Fibroblast of skin of abdomen (primary cell): ENCODE measurements around the gene KCNC2. TPM values are rescaled to one million over a fixed set of nuclear protein-coding genes. Genes with fewer than 3 reads are reported as not detected.
"Not testable (repeated sequence)": the region's sequence is repeated elsewhere in the genome, so short reads cannot be mapped to it uniquely, and the experiment has no call there.

Source experiments
- DNase-seq: peaks from one replicate; pipeline ENCODE4 v3.0.0-alpha.2; 2013
- polyA plus RNA-seq, 2 experiments: library from polyadenylated mRNA; unstranded; fragments of 120-200 nt; gene quantifications; one replicate each; pipeline ENCODE4 v1.2.1, GENCODE V29; 2013; ENCODE audit not compliant: insufficient read length in 2 of 2

Gene KCNC2
- polyA plus RNA-seq (2013, experiment 1 of 2; ENCODE audit: insufficient read length), result not detected
- polyA plus RNA-seq (2013, experiment 2 of 2; ENCODE audit: insufficient read length), result not detected

DNA sequence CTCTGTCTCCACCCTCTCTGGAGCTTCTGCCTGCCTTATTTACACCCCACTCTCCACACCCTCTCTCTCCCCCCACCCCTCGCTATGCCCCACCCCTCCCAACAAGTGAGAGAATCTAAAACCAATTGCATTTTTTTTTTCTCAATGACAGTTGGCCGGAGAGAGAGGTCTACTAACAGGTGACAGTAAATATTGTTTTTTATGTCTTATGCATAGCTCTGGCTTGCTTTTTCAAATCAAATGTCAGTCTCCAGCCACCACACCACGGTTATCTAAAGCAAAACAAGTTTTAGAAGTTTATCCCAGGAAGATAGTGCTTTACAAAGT lies at the start of gene KCNC2:
TSS of gene KCNC2 (minus strand) at position 28 of the 327 bp plus-strand sequence.
- no peak for DNase-seq

DNA sequence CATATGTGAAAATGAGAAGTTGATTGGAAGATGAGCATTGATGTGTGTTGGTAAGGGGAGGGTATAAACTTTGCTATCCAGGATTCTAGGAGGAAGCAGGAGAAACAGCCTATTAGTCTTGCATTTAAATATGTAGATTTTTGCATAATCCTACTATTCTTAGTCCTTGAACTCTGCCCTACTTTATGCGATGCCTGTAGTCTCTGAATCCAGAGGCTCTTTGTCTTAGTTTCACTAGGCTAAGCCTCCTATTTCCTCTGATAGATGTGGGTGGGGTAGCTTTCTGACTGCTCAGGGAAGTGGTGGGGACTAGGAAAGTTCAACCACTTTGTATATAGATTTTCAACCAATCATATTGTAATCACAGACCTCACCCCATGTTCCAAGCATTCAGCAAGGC lies 49.5 kb upstream of the KCNC2 start:
- no peak for DNase-seq

DNA sequence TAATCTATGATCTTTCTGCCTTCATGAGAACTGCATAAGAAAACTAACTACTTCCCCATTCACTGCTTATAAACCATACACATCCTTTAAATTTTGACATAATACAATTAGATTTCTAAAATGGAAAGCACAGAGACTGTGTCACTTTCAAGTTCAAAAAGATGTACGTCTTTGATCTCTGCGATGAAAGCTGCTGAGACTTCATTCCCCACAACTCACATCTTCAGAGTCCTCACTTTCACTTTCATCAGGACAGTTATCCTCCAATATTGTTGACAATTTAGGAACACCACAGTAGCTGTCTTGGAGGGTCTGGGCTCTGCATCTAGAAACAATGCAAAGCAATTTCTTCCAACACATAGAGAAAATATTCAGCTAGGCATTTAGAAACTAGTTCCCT lies 47.9 kb upstream of the KCNC2 start:
- DNase-seq, result no peak

DNA sequence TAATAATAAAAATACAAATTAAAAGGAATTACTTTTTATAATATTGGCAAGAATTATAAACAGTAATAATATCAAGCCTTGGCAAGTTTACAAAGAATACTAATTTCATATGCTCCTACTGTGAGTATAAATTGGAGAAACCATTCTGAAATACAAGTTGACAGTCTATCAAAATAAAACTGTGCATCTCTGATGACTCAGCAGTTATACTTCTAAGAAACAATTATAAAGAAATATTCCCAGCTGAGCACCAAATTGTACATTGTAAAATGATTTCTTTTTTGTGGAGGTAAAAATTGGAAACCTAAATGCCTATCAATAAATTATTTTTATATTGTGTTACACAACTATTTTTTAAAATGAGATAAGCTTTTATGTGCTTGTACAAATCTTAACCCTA lies 35.5 kb upstream of the KCNC2 start:
- no peak for DNase-seq

DNA sequence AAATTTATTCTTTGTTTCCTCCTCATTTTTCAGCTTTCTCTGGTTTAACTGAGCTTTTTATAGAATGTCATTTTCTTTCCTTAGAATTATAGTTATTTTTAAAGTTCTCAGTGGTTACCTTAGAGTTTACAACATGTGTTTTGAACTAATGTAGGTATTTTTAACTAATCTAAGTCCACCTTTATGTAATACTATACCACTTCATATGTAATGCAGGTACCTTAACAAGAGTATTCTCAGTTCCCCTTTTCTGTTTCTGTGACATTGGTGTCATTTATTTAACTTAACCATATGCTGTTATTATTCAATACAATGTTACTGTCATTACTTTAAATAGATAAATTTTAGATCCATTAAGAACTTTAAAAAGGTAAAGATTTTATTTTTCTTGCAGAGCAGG lies 30.3 kb upstream of the KCNC2 start:
- no peak for DNase-seq

DNA sequence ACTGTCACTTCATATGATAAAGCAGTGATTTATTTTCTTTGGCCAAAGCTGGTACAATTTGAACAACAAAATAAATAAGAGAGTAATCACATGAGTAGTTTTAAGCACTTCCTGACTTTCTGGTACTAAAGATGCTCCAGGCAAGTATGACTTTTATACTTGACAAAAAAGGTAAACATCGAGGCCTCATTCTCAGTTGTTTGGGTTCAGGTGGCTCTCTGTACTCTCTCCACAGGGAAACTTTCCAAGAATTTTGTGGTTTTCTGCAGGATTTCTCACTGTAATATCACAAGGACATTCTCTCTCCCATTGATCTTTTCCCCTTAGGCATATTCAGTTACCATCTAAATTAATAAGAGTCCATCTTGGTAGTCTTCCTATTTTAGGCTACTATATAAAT lies 26.6 kb upstream of the KCNC2 start:
- DNase-seq, result no peak

DNA sequence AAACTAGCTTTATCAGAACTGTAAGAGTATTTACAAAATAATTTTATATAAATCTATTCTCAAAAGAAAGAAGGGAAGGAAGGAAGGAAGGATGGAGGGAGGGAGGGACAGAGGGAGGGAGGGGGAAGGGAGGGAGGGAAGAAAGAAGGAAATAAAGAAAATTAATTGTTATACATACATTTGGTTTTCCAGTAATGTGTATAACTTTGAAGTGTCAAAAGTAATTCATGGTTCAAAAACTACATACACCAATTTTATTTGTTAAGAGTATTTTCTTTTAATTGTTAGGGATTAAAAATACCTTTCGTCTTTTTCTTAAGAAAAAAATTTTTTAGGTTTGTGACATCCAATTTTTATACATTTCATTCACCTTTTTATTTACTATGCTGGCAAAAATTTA lies 17.5 kb upstream of the KCNC2 start:
- DNase-seq, result no peak

DNA sequence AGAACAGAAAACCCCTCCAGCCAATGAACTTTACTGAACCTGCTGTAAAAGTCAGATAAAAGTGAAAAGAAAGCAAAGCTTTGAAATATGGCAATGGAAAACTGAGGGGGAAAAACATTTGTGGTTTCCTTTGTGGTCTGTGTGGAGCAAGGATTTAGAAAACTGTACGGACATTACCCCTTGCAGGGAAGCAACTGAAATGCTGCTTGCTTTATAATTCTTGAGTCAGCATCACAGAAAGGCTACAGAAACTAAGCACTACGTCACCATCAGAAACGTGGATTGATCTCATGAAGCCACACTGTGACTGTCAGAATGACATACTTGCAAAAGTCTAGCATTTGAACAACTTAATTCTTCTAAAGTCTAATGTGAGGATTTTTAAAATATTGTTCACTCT lies 2.4 kb upstream of the KCNC2 start:
- no peak for DNase-seq

DNA sequence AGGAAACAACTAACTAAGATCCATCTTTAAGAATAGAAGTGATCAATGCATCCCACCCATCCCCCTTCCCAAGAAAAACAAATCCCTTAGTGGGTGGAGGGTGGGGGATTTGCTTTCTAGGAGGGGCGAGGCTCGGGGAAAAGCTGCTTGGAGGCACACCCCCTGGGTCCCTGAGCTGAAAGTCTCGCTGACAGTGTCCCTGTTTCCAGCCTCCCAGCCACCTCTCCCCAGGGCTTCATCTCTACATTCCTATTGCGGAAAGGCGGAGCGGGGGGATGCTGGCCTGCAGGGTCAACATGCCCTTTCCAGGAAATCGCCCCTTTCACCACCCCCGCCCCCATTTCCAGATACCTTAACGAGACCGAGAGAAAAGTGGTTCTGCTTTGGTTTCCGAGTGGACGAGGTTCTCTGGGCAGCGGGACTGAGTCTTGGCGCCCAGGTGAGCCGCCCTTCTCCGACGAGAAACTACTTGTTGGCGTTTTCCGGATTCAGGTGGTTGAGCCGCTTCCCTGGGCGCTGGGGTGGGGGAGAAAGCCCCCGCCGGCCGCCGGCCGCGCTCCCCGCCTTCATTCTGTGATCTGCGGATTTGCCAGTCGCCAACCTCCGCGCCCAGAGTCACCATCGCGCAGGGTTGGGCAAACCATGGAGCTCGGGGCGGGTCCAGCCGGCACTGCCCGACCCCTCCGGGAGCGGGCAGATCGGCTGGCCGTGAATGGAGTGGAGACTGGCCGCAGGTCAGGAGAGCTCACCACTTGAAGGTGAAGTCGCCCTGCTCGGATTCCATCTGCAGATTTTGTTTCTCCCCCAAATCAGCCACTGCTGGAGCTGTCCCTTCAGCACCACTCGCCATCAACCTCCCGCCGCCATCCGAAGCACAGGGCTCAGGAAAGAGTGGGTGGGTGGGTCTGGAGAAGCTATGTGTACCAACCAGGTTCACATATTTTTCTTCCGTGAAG lies 505 bp downstream of the KCNC2 start:
- DNase-seq, result peak; percentile 32

DNA sequence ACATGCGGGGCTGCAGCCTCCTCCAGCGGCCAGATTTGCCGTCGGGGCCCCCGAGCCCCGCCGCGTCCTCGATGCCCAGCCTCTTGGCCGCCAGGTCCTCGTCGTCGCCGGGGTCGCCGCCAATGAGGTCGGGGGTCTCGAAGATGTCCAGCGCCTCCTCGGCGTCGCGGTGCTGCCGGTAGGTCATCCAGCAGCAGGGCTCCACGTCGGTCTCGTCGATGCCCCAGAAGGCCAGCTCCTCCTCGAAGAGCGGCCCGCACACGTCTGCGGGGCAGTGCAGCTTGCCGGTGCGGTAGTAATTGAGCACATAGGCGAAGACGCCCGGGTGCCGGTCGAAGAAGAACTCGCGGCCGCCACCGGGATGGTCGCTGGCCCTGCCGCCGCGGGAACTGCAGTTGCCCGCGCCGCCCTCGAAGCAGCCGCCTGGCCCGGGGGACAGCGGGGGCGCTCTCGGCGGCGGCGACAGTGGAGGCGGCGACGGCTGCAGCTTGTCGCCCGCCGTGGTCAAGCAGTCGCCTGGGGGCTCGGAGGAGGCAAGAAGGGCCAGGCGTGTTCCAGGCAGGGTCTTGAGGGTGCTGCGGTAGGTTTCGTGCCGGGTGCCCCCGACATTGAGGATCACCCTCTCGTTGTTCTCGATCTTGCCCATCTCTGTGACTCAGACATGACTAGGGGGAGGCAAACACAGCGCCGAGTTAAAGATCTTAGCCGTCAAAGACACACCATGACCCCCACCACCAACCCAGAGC lies 2.1 kb downstream of the KCNC2 start:
- no peak for DNase-seq

DNA sequence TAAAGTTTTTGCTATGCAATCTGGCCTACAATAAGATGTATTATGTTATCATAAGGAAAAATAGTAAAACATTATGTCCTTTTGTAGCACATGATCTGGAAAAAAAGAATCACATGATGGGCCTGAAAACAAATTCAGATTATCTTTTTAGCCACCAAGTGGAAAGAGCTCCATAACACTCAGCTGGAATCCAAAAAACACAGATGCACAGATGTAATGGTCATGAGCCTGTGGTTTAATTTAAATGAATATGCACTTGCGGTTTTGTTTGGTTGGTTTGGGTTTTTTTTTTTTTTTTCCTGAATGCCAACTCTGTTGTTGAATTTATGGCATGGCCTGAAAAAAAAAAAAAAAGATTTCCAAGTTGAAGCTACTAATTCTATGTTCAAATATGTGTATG lies 4.1 kb downstream of the KCNC2 start:
- DNase-seq, result no peak

DNA sequence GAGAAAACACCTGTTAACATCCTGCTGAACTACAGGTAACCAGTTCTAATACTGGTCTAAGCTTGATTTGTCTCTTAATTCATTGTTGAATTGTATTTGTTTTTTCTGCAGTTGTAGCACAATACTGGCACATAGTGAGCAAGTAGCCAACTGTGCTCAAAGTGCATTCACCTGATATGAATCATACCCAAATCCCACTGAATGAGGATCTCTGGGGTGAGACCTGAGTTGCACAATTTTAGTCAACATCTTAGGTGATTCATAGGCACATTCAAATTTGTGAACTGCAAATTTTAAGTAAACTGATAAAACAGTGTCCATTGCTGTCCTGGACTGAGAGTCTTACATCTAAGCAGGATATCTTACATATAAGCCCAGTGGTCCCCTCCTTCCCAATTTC lies 12.8 kb downstream of the KCNC2 start:
- DNase-seq, result no peak

DNA sequence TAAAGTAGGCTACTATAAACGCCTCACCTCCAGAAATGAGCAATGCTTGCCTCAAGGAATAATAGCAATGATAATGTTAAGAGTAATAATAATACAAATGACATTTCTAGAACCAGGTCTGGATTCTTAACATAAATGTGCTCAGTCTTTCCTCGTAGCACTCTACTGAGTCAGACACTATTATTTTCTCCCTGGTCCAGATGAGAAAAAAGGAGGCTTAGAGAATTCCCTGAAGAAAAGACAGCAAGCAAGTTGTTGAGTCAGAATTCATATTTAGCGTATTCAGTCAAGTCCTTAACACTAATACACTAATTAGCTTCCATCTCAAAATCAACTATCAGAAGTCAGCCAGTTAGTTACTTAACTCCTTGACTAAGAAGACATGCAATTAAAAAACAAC lies 13.2 kb downstream of the KCNC2 start:
- DNase-seq, result no peak

DNA sequence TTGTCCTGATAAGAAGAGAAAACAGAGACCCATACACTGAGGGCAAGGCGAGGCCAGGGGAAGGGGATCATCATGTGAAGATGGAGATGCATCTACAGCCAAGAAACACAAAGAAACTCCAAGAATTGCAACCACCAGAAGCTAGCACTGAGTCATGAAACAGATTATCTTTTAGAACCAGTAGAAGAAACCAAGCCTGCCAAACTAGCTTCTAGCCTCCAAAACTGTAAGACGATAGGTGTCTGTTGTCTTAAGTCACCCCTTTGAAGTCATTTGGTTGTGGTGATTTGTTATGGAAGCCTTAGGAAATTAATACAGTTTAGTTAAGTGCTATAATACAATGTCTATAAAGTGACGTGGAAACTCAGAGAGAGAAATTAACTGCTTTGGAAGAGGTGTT lies 15.4 kb downstream of the KCNC2 start:
- DNase-seq, result no peak

DNA sequence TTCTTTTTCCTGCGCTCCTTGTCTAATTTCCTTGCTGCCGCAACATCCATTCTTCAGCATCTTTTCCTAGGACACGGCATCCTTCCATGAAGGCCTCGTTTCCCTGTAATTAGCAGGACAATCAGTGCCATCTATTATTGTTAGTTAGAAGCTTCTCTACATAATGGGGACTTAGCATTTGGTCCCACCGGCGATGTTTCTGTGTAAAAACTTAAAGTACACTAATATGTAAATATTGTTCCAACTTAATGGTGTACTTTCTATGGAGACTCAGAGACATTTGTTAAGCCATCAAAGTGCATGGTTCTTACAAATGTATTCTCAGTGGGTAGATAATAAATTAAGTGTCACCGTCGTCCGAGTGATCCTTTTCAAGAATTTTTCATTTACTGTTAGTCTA lies 17.4 kb downstream of the KCNC2 start:
- no peak for DNase-seq

DNA sequence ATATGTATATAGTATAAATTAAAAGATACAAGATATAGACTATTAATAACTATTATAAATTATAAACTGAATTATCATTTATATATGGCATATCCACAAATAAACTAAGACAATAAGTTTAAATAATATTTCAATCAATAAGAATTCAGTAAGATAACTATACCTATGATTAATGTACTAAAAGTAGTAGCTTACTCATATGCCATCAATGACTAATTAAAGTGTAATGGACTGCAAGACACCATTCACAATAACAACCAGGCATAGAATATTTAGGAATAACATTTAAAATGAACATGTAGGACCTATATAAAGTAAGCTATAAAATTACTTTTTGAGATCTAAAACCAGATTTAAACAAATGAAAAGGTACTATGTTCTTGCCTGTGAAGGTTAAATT lies 18.8 kb downstream of the KCNC2 start:
- DNase-seq, result no peak

DNA sequence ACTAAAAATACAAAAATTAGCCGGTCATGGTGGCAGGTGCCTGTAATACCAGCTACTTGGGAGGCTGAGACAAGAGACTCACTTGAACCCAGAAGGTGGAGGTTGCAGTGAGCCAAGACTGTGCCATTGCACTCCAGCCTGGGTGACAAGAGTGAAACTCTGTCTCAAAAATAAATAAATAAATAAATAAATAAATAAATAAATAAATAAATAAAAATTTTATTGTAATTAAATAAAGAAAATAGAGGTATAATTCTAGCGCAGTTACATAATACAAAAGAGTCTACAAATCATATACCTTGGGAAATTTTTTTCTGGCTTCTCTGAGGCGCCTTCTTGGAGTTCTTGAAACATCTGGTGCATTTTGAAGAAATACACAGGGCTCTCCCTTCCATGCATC lies 23.8 kb downstream of the KCNC2 start:
- not testable (repeated sequence) for DNase-seq

DNA sequence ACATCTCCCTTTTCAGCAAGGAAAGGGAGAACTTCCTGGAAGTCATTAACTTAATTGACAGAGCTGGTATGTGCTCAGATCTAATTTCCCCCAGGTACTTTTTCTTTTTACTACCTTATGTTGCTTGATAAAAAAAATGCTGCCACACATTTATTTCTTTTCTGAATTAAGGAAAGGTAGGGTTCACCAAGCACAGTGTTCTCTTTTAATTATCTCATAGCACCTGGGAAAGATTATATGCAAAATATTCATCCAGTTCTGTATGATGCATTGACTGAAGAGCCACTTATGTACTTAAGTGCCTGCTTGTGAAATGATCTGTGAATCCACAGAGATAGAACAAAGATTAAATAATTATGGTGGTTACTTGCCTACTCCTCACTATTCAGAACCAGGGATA lies 25.1 kb downstream of the KCNC2 start:
- no peak for DNase-seq

DNA sequence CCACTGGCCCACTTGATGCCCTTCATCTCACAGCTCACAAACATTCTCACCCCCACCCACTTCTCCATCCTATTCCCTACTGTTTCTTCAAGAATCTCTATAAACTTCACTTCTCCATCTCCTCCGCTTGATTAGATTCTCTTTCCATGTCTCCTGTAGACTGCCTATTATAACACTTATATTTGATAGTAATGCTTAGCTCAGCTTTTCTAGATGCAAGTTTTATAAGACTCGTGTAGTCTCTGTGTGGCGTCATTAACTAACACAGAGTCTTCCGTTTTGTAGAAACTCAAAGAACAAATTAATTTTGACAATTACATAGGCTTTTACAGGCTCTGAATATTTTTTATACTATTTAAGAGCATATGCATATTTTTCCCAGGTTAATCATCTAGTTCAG lies 25.7 kb downstream of the KCNC2 start:
- no peak for DNase-seq

DNA sequence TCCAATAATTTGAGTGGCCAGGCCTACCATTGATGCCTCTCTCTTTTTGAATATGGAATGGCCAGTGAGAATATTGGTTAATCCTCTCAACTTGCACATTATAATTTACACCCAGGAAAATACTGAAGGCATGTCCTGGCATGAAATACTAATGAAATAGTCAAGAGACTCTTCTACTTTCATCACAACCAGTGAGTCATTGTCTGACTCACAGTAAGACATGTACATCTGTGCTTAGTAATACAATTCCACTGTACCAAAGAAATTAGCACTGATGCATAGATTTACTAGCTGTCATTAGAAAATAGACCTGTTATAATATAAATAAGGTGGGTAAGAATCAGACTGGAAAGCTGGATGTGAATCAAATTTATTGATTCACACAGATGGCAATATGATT lies 31.6 kb downstream of the KCNC2 start:
- peak; percentile 88 for DNase-seq

DNA sequence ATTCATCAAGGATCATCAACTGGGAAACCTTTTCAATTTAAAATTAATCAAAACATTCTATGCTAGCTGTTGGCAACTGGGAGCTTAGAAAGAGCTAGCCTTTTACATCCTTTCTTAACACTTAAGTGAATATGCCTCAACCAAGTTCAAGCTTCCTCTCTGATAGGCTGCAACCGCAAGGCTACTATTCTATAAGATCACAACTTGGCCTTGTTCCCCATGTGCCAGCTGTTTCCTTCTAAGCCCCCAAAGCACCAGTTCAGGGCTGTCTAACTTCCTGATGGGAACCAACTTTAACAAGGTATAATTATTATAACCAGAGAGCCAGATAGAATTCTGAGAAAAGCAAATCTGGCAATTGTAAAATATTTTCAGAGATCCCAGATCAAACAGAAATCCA lies 37.0 kb downstream of the KCNC2 start:
- DNase-seq, result no peak

DNA sequence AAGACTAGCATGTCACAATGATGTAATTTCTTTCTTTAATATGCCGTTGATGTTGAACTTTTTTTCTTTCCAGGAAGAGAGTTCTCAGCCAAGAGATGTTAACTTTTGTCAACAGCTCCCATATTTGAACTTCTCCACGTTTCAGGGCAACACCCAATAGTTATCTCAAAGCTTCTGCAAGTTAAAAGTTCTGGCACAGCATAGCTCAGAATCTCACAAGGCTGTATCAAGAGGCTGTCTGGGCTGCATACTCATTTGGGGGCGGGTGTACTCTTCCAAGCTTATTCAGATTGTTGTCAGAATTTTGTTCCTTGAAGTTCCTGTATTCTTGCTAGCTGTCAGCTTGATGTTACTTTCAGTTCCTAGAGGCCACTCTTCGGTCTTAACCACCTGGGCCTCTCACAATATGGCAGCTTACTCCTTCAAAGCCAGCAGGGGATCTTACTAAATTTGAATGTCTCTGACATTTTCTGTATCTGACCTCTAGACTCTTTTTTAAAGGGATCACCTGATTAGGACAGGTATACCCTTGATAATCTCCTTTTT lies 38.9 kb downstream of the KCNC2 start:
- DNase-seq, result no peak

DNA sequence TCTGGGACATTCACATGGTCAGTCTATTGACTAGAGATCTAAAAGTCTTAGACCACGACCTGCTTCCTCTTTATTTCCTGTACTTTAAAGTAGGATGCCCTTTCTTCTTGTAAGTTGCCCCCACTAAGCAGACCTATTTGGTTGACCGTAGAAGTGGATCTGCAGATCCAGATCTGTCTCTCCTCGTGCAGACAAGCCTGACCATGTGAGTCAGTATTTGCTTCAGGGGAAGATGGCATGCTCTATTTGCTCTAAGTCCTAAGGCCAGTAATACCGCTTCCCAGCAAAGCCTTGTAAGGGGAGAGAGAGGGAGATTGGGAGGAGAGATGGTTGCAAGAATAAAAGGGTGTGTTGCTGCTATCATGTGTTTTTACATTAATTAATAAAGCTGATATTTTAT lies 46.8 kb downstream of the KCNC2 start:
- no peak for DNase-seq

DNA sequence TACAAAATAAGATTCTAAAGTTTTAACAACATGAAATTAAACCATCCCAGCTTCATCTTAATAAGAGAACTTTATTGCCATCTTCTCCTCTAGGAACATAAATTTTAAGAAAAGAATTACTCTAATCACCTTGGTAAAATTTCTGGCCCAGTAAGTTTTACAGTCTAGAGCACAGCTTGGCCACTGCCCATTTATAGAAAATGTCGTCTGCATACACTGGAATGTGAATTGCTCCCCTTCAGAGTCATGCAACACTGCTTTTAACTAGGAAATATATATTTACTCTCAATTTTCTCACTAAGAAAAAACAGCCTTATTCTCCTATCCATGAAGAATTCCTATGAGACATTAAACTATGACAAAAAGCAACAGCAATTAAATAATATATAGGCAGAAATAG lies 48.2 kb downstream of the KCNC2 start:
- DNase-seq, result no peak
